Lower leg skin (tissue), 4 donors: ENCODE data around the gene ASB10. TPM values are rescaled to one million over a fixed set of nuclear protein-coding genes. Genes with fewer than 3 reads are reported as not detected.

Experiments
- DNase-seq, 2 donors: peaks; one replicate each; pipeline ENCODE4 v3.0.0-alpha.2; 2019; ENCODE audit warnings: low spot score in 2 of 2
- H3K4me3 ChIP-seq: fragments of 200-600 bp; sonication (generic); 2 replicates; pipeline ENCODE4 v1.5.1; 2017; ENCODE audit warnings: mild to moderate bottlenecking, low read depth; ENCODE audit not compliant: poor library complexity, severe bottlenecking
- POLR2A ChIP-seq, 2 donors: fragments of 450-650 bp; IDR thresholded peaks; one replicate each; pipeline ENCODE4 v1.6.1; 2016 to 2017; ENCODE audit warnings: antibody characterized with exemption in 2 of 2, mild to moderate bottlenecking in 1 of 2, moderate library complexity in 1 of 2
- WGBS, 2 donors: methylation state at CpG; one replicate each; pipeline ENCODE4 v1.1.5; 2018; 5-methylcytosine and 5-hydroxymethylcytosine counted together
- intact Hi-C: fragments of 100-400 bp; cut with DNase I; formaldehyde crosslinking; loops from one replicate; pipeline ENCODE4 v1.15.0; 2023; ENCODE audit warnings: low total_unique reads
- total RNA-seq, 4 donors: library from RNA; depleted of rRNA; stranded (reverse); fragments of >200 nt; gene quantifications; one replicate each; pipeline ENCODE4 v1.1.0, GENCODE V29; 2016
- TF ChIP-seq, protein P1 (sequence below), 3 donors: fragments of 450-650 bp; IDR thresholded peaks; one replicate each; pipeline ENCODE4 v1.5.1; 2016; ENCODE audit warnings: antibody characterized with exemption in 3 of 3, mild to moderate bottlenecking in 3 of 3, moderate library complexity in 2 of 3

The ASB10 gene
- not detected for total RNA-seq

DNA sequence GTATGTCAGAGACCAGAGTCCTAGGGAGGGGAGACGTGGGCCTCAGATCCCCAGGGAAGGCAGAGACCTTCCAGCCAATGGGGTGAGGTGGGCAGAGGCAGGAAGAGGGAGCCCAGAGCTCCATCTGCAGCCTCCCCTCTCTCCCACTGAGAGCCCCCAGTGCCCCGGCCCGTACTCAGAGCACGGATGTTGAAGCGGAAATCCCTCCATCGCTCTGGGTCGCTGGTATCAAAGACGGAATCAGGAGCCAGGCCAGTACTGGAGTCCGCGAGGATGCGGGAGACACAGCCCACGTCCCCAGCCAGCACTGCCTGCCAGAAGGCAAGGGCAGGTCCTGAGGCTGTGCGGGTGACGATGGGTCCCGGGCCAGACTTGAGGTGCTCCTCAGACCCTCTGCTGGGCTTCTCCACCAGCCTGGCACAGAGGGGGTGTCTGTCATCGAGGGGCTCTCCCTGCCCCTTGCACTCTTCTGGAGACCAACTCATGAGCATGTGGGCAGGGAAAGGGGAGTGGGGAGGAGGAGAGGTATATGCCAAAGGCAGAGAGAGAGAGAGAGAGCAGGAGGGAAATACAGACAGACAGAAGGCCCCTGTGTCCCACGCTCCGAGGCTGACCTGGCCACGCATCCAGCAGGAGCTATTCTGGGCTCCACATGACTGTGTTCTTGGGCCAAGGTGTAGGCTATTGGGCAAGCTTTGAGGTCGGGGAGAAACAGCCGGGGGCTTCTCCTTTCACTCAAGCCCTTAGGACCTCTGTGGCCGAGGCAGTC is at the start of gene ASB10:
Gene ASB10, minus strand, starts transcription at position 611 of the 769 bp plus-strand sequence. Its CDS starts 120 bp downstream, at position 491.
- H3K4me3 ChIP-seq, result no peak within 1 kb of the TSS
- no peak for DNase-seq
- intact Hi-C loops, result no loop called here
- TF ChIP-seq, protein P1, sequence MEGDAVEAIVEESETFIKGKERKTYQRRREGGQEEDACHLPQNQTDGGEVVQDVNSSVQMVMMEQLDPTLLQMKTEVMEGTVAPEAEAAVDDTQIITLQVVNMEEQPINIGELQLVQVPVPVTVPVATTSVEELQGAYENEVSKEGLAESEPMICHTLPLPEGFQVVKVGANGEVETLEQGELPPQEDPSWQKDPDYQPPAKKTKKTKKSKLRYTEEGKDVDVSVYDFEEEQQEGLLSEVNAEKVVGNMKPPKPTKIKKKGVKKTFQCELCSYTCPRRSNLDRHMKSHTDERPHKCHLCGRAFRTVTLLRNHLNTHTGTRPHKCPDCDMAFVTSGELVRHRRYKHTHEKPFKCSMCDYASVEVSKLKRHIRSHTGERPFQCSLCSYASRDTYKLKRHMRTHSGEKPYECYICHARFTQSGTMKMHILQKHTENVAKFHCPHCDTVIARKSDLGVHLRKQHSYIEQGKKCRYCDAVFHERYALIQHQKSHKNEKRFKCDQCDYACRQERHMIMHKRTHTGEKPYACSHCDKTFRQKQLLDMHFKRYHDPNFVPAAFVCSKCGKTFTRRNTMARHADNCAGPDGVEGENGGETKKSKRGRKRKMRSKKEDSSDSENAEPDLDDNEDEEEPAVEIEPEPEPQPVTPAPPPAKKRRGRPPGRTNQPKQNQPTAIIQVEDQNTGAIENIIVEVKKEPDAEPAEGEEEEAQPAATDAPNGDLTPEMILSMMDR (IDR thresholded peaks at IDR 0.05), result no peak
- TF ChIP-seq POLR2A (IDR thresholded peaks at IDR 0.05), result no peak
- WGBS, 2 donors, result 72 to 81% methylated on average over 18 to 22 of the region's 22 CpGs

DNA sequence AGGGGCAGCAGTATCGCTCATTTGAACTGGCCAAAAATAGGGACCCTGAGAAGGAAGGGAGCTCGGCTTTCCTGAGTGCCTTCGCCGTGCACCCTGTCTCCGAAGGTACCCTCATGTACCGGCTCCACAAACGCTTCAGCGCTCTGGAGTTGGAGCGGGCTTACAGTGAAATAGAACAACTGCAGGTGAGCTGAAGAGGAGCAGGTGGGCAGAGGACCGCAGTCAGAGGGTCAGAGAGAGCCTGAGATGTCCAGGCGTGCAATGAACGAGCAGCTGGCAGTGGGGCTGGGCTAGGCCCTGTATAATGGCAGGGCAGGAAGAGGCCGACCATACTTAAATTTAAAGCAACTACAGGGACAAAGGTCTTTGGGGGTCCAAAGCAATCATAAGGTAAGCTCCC is 49.4 kb upstream of the ASB10 start:
- intact Hi-C loops, result no loop called here
- TF ChIP-seq, protein P1 (IDR thresholded peaks at IDR 0.05), result no peak
- TF ChIP-seq POLR2A (IDR thresholded peaks at IDR 0.05), result no peak
- no peak overlapping the region for H3K4me3 ChIP-seq
- 91 to 93% methylated on average over 13 of the region's 13 CpGs for WGBS, 2 donors
- no peak for DNase-seq

GRCh38 chr7:151235091-151235787 is 48.2 kb upstream of the ASB10 start:
- WGBS, 2 donors, result 82 to 87% methylated on average over 24 to 28 of the region's 28 CpGs
- no peak for DNase-seq
- intact Hi-C loops, result no loop called here
- TF ChIP-seq POLR2A (IDR thresholded peaks at IDR 0.05), result no peak
- TF ChIP-seq, protein P1 (IDR thresholded peaks at IDR 0.05), result no peak
- H3K4me3 ChIP-seq, result no peak overlapping the region

DNA sequence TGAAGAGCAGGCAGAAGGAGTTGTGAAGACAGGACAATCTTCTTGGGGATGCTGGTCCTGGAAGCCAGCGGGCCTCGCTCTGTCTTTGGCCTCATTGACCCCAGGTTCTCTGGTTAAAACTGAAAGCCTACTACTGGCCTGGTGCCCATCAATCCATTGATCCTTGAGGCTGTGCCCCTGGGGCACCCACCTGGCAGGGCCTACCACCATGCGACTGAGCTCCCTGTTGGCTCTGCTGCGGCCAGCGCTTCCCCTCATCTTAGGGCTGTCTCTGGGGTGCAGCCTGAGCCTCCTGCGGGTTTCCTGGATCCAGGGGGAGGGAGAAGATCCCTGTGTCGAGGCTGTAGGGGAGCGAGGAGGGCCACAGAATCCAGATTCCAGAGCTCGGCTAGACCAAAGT is 46.8 kb upstream of the ASB10 start:
- peak in 1 of 2 donors; percentile 79 for DNase-seq
- 72 to 73% methylated on average over 8 to 9 of the region's 9 CpGs for WGBS, 2 donors
- intact Hi-C loops, result no loop called here
- H3K4me3 ChIP-seq, result no peak overlapping the region
- TF ChIP-seq, protein P1 (IDR thresholded peaks at IDR 0.05), result no peak
- no peak for TF ChIP-seq POLR2A (IDR thresholded peaks at IDR 0.05)

DNA sequence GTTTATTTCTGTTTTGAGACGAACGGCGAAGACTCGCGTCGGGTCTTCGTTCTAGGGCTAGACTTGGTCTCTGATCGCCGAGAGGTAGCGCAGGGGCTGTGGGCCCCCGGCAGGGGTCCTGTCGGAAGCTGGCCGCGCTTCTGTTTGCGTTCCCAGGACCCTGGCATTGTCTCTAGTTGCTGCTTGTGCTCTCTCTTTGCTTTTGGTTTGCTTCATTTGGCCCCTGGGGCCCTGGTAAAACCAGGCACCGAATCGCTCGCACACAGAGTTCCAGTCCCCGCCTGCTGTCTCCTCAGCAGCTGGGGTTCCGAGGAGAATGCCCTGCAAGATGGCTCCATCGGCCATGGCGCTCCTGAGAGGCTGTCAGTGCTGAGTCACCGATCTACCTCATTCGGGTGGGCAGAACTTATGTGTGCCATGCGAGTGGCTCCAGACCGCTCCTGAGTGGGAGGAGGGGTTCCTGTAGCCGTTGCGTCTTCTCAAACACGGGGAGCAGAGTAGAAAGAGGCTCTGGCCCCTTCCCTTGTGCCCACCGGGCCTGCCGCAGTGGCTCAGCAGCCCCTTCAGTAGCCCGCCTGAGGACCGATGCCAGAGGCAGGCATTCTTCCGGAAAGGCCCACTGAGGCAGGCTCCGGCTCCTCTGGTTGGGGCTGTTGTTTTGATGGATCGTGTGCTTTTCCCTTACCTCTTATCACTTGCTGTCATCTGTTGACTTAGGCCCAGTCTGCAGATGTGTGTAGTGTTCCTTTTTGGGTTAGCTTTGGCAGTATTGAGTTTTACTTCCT is 46.1 kb upstream of the ASB10 start:
- peak overlapping the region; percentile 95 for H3K4me3 ChIP-seq
- no peak for DNase-seq
- 10 to 18% methylated on average over 28 to 29 of the region's 36 CpGs for WGBS, 2 donors
- intact Hi-C loops, result no loop called here
- TF ChIP-seq, protein P1 (IDR thresholded peaks at IDR 0.05), result no peak
- no peak for TF ChIP-seq POLR2A (IDR thresholded peaks at IDR 0.05)
